Stimulated activated CD8-positive, alpha-beta memory T cell treated with anti-CD3 and anti-CD28 coated beads, Interleukin-2, amount 100 ng/mL, for 48 hours (primary cell): ENCODE data around the gene PCNT.

Experiments used
- DNase-seq, 2 donors: peaks; one replicate each; pipeline ENCODE4 v3.0.0-alpha.2; 2020; ENCODE audit warnings: low read depth in 2 of 2

PCNT gene

GRCh38 chr21:46336603-46337002, 12.6 kb downstream of the PCNT start:
- DNase-seq = no peak

- no peak for DNase-seq
Measured at GRCh38 chr21:46340998-46341397, 17.0 kb downstream of the PCNT start.

GRCh38 chr21:46344219-46344915, 20.4 kb downstream of the PCNT start:
- no peak for DNase-seq

- no peak for DNase-seq
Measured at GRCh38 chr21:46345861-46346260, 21.9 kb downstream of the PCNT start.

GRCh38 chr21:46346296-46347202, 22.6 kb downstream of the PCNT start:
- no peak for DNase-seq

GRCh38 chr21:46347203-46347550, 23.2 kb downstream of the PCNT start:
- DNase-seq = no peak

- DNase-seq = no peak
Measured at GRCh38 chr21:46347791-46348381, 23.9 kb downstream of the PCNT start.

GRCh38 chr21:46349134-46349760, 25.3 kb downstream of the PCNT start:
- DNase-seq = no peak

- DNase-seq = no peak
Measured at GRCh38 chr21:46350571-46350970, 26.6 kb downstream of the PCNT start.

GRCh38 chr21:46350981-46351380, 27.0 kb downstream of the PCNT start:
- DNase-seq = no peak

GRCh38 chr21:46351476-46352163, 27.7 kb downstream of the PCNT start:
- no peak for DNase-seq

- DNase-seq = no peak
Measured at GRCh38 chr21:46352164-46352515, 28.2 kb downstream of the PCNT start.

- DNase-seq = no peak
Measured at GRCh38 chr21:46352913-46353312, 29.0 kb downstream of the PCNT start.

GRCh38 chr21:46354046-46354445, 30.1 kb downstream of the PCNT start:
- no peak for DNase-seq

GRCh38 chr21:46354518-46354917, 30.6 kb downstream of the PCNT start:
- no peak for DNase-seq

GRCh38 chr21:46355161-46356004, 31.4 kb downstream of the PCNT start:
- DNase-seq = no peak

GRCh38 chr21:46356005-46356338, 32.0 kb downstream of the PCNT start:
- DNase-seq = no peak

- no peak for DNase-seq
Measured at GRCh38 chr21:46356494-46357334, 32.8 kb downstream of the PCNT start.

GRCh38 chr21:46357335-46357604, 33.3 kb downstream of the PCNT start:
- no peak for DNase-seq

- DNase-seq = no peak
Measured at GRCh38 chr21:46357684-46358425, 33.9 kb downstream of the PCNT start.
